ENCODE data around the gene SPON1.
"Not testable (repeated sequence)": the region's sequence is repeated elsewhere in the genome, so short reads cannot be mapped to it uniquely, and the experiment has no call there.

SPON1 gene

GRCh38 chr11:13962562-13963168 is at the start of gene SPON1:
TSS of gene SPON1 (plus strand) at chr11:13962723. CDS start at chr11:13962905, 182 bp downstream.
- Histone ChIP-seq H3K4me1 (ENCODE audit: control insufficient read depth, insufficient read depth, low read length) (peaks cover 26% of the 10 kb centered on the region), H3K9ac (ENCODE audit: low read depth, low read length) (peak within 1 kb of the TSS; percentile 37), H3K36me3 (ENCODE audit: control insufficient read depth, insufficient read depth, low read length) (no peaks in the 10 kb centered on the region), H3K9me3 (ENCODE audit: control insufficient read depth, insufficient read depth, low read length) (no peaks in the 10 kb centered on the region), H3K4me3 (ENCODE audit: low read depth, low read length) (peak within 1 kb of the TSS; percentile 69), H3K27me3 (ENCODE audit: control insufficient read depth, insufficient read depth, low read length) (peaks cover 79% of the 10 kb centered on the region)

- Histone ChIP-seq H3K9me3 (ENCODE audit: control insufficient read depth, insufficient read depth, low read length) (peaks cover 5% of the 10 kb centered on the region), H3K4me3 (ENCODE audit: low read depth, low read length) (no peak overlapping the region), H3K27me3 (ENCODE audit: control insufficient read depth, insufficient read depth, low read length) (no peaks in the 10 kb centered on the region), H3K36me3 (ENCODE audit: control insufficient read depth, insufficient read depth, low read length) (no peaks in the 10 kb centered on the region), H3K9ac (ENCODE audit: low read depth, low read length) (no peak overlapping the region), H3K4me1 (ENCODE audit: control insufficient read depth, insufficient read depth, low read length) (peaks cover 8% of the 10 kb centered on the region)
Measured at GRCh38 chr11:13917264-13917663, 45.3 kb upstream of the SPON1 start.

GRCh38 chr11:13917904-13918303 is 44.6 kb upstream of the SPON1 start:
- Histone ChIP-seq H3K9me3 (ENCODE audit: control insufficient read depth, insufficient read depth, low read length) (peaks cover 5% of the 10 kb centered on the region), H3K9ac (ENCODE audit: low read depth, low read length) (no peak overlapping the region), H3K36me3 (ENCODE audit: control insufficient read depth, insufficient read depth, low read length) (no peaks in the 10 kb centered on the region), H3K4me1 (ENCODE audit: control insufficient read depth, insufficient read depth, low read length) (peaks cover 8% of the 10 kb centered on the region), H3K27me3 (ENCODE audit: control insufficient read depth, insufficient read depth, low read length) (no peaks in the 10 kb centered on the region), H3K4me3 (ENCODE audit: low read depth, low read length) (no peak overlapping the region)

- no peak overlapping the region for H3K9ac ChIP-seq (ENCODE audit: low read depth, low read length)
- peaks cover 20% of the 10 kb centered on the region for H3K4me1 ChIP-seq (ENCODE audit: control insufficient read depth, insufficient read depth, low read length)
- H3K36me3 ChIP-seq (ENCODE audit: control insufficient read depth, insufficient read depth, low read length) = no peaks in the 10 kb centered on the region
- no peaks in the 10 kb centered on the region for H3K27me3 ChIP-seq (ENCODE audit: control insufficient read depth, insufficient read depth, low read length)
- H3K4me3 ChIP-seq (ENCODE audit: low read depth, low read length) = no peak overlapping the region
- peaks cover 5% of the 10 kb centered on the region for H3K9me3 ChIP-seq (ENCODE audit: control insufficient read depth, insufficient read depth, low read length)
Measured at GRCh38 chr11:13920756-13921155, 41.8 kb upstream of the SPON1 start.

- H3K9ac ChIP-seq (ENCODE audit: low read depth, low read length) = no peak overlapping the region
- H3K4me3 ChIP-seq (ENCODE audit: low read depth, low read length) = no peak overlapping the region
- peaks cover 20% of the 10 kb centered on the region for H3K4me1 ChIP-seq (ENCODE audit: control insufficient read depth, insufficient read depth, low read length)
- H3K36me3 ChIP-seq (ENCODE audit: control insufficient read depth, insufficient read depth, low read length) = no peaks in the 10 kb centered on the region
- H3K27me3 ChIP-seq (ENCODE audit: control insufficient read depth, insufficient read depth, low read length) = no peaks in the 10 kb centered on the region
- H3K9me3 ChIP-seq (ENCODE audit: control insufficient read depth, insufficient read depth, low read length) = peaks cover 2% of the 10 kb centered on the region
Measured at GRCh38 chr11:13921545-13921944, 41.0 kb upstream of the SPON1 start.

- Histone ChIP-seq H3K9me3 (ENCODE audit: control insufficient read depth, insufficient read depth, low read length) (no peaks in the 10 kb centered on the region), H3K9ac (ENCODE audit: low read depth, low read length) (no peak overlapping the region), H3K27me3 (ENCODE audit: control insufficient read depth, insufficient read depth, low read length) (no peaks in the 10 kb centered on the region), H3K36me3 (ENCODE audit: control insufficient read depth, insufficient read depth, low read length) (no peaks in the 10 kb centered on the region), H3K4me3 (ENCODE audit: low read depth, low read length) (no peak overlapping the region), H3K4me1 (ENCODE audit: control insufficient read depth, insufficient read depth, low read length) (peaks cover 12% of the 10 kb centered on the region)
Measured at GRCh38 chr11:13923182-13923581, 39.3 kb upstream of the SPON1 start.

GRCh38 chr11:13923716-13924650 is 38.5 kb upstream of the SPON1 start:
- no peaks in the 10 kb centered on the region for H3K9me3 ChIP-seq (ENCODE audit: control insufficient read depth, insufficient read depth, low read length)
- H3K9ac ChIP-seq (ENCODE audit: low read depth, low read length) = no peak overlapping the region
- H3K36me3 ChIP-seq (ENCODE audit: control insufficient read depth, insufficient read depth, low read length) = no peaks in the 10 kb centered on the region
- H3K4me3 ChIP-seq (ENCODE audit: low read depth, low read length) = no peak overlapping the region
- peaks cover 12% of the 10 kb centered on the region for H3K4me1 ChIP-seq (ENCODE audit: control insufficient read depth, insufficient read depth, low read length)
- H3K27me3 ChIP-seq (ENCODE audit: control insufficient read depth, insufficient read depth, low read length) = no peaks in the 10 kb centered on the region

- Histone ChIP-seq H3K36me3 (ENCODE audit: control insufficient read depth, insufficient read depth, low read length) (no peaks in the 10 kb centered on the region), H3K4me1 (ENCODE audit: control insufficient read depth, insufficient read depth, low read length) (peaks cover 12% of the 10 kb centered on the region), H3K27me3 (ENCODE audit: control insufficient read depth, insufficient read depth, low read length) (no peaks in the 10 kb centered on the region), H3K4me3 (ENCODE audit: low read depth, low read length) (no peak overlapping the region), H3K9ac (ENCODE audit: low read depth, low read length) (no peak overlapping the region), H3K9me3 (ENCODE audit: control insufficient read depth, insufficient read depth, low read length) (no peaks in the 10 kb centered on the region)
Measured at GRCh38 chr11:13924801-13925327, 37.7 kb upstream of the SPON1 start.

GRCh38 chr11:13926366-13926765 is 36.2 kb upstream of the SPON1 start:
- not testable (repeated sequence) for H3K27me3 ChIP-seq (ENCODE audit: control insufficient read depth, insufficient read depth, low read length); H3K4me3 ChIP-seq (ENCODE audit: low read depth, low read length); H3K9me3 ChIP-seq (ENCODE audit: control insufficient read depth, insufficient read depth, low read length); H3K9ac ChIP-seq (ENCODE audit: low read depth, low read length); H3K36me3 ChIP-seq (ENCODE audit: control insufficient read depth, insufficient read depth, low read length)
- peaks cover 12% of the 10 kb centered on the region for H3K4me1 ChIP-seq (ENCODE audit: control insufficient read depth, insufficient read depth, low read length)

GRCh38 chr11:13926981-13927380 is 35.5 kb upstream of the SPON1 start:
- no peaks in the 10 kb centered on the region for H3K9me3 ChIP-seq (ENCODE audit: control insufficient read depth, insufficient read depth, low read length)
- no peak overlapping the region for H3K4me3 ChIP-seq (ENCODE audit: low read depth, low read length)
- no peaks in the 10 kb centered on the region for H3K27me3 ChIP-seq (ENCODE audit: control insufficient read depth, insufficient read depth, low read length)
- no peak overlapping the region for H3K9ac ChIP-seq (ENCODE audit: low read depth, low read length)
- peaks cover 12% of the 10 kb centered on the region for H3K4me1 ChIP-seq (ENCODE audit: control insufficient read depth, insufficient read depth, low read length)
- H3K36me3 ChIP-seq (ENCODE audit: control insufficient read depth, insufficient read depth, low read length) = no peaks in the 10 kb centered on the region

- H3K4me3 ChIP-seq (ENCODE audit: low read depth, low read length) = no peak overlapping the region
- H3K9ac ChIP-seq (ENCODE audit: low read depth, low read length) = no peak overlapping the region
- peaks cover 12% of the 10 kb centered on the region for H3K4me1 ChIP-seq (ENCODE audit: control insufficient read depth, insufficient read depth, low read length)
- no peaks in the 10 kb centered on the region for H3K36me3 ChIP-seq (ENCODE audit: control insufficient read depth, insufficient read depth, low read length)
- no peaks in the 10 kb centered on the region for H3K9me3 ChIP-seq (ENCODE audit: control insufficient read depth, insufficient read depth, low read length)
- H3K27me3 ChIP-seq (ENCODE audit: control insufficient read depth, insufficient read depth, low read length) = no peaks in the 10 kb centered on the region
Measured at GRCh38 chr11:13927481-13927880, 35.0 kb upstream of the SPON1 start.
